Endothelial cell of umbilical vein (primary cell): Measurements from ENCODE around the gene GUCD1.

ENCODE experiments used
- GATA2 ChIP-seq: IDR thresholded peaks from 2 replicates; pipeline ENCODE4 v1.7.0; 2011; ENCODE audit warnings: low read depth, mild to moderate bottlenecking, moderate library complexity, mixed read lengths, low read length; ENCODE audit not compliant: insufficient read length, insufficient read depth
- JUN ChIP-seq: IDR thresholded peaks from 2 replicates; pipeline ENCODE4 v1.6.1; 2011; ENCODE audit warnings: borderline replicate concordance, low read depth; ENCODE audit not compliant: insufficient read length, insufficient read depth
- POLR2A ChIP-seq: IDR thresholded peaks from 2 replicates; pipeline ENCODE4 v1.6.1; 2012; ENCODE audit warnings: low read depth, mild to moderate bottlenecking, control low read depth, low read length
- POLR2AphosphoS5 ChIP-seq: IDR thresholded peaks from 2 replicates; pipeline ENCODE4 v1.6.1; 2012; ENCODE audit warnings: low read depth, mild to moderate bottlenecking, control low read depth, low read length, moderate library complexity; ENCODE audit not compliant: insufficient read depth
- TF ChIP-seq, protein P1 (sequence below): IDR thresholded peaks from 2 replicates; pipeline ENCODE4 v1.6.1; 2011; ENCODE audit not compliant: insufficient read depth, insufficient read length
- TF ChIP-seq, protein P2 (sequence below), 2 donors: IDR thresholded peaks; 1 replicate in 1 of 2; 2 replicates in 1 of 2; pipeline ENCODE4 v1.5.1; 2011; ENCODE audit warnings: low read length in 2 of 2, mild to moderate bottlenecking in 2 of 2, moderate library complexity in 2 of 2, control low read depth in 1 of 2, inconsistent platforms in 1 of 2, low read depth in 1 of 2; ENCODE audit not compliant: insufficient read depth in 1 of 2; ENCODE audit errors: extremely low read depth in 1 of 2

DNA sequence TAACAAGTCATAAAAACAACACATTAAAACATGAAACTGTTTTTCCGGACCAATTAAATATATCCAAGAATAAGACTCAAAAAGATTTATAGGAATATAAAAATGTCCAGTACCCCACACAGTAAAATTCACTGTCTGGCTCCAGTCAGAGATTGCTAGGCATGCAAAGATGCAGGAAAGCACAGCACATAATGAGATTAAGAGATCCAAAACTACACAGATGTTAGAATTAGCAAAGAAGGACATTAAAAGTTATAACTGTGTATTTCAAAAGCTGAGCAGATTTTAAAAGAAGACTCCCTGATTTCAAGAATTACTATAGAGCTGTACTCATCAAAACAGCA lies 24.3 kb upstream of the GUCD1 start:
- TF ChIP-seq, protein P1, sequence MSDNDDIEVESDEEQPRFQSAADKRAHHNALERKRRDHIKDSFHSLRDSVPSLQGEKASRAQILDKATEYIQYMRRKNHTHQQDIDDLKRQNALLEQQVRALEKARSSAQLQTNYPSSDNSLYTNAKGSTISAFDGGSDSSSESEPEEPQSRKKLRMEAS: no peak
- TF ChIP-seq, protein P2, sequence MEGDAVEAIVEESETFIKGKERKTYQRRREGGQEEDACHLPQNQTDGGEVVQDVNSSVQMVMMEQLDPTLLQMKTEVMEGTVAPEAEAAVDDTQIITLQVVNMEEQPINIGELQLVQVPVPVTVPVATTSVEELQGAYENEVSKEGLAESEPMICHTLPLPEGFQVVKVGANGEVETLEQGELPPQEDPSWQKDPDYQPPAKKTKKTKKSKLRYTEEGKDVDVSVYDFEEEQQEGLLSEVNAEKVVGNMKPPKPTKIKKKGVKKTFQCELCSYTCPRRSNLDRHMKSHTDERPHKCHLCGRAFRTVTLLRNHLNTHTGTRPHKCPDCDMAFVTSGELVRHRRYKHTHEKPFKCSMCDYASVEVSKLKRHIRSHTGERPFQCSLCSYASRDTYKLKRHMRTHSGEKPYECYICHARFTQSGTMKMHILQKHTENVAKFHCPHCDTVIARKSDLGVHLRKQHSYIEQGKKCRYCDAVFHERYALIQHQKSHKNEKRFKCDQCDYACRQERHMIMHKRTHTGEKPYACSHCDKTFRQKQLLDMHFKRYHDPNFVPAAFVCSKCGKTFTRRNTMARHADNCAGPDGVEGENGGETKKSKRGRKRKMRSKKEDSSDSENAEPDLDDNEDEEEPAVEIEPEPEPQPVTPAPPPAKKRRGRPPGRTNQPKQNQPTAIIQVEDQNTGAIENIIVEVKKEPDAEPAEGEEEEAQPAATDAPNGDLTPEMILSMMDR (IDR thresholded peaks at IDR 0.05; ENCODE audit: extremely low read depth in 1 of 2, insufficient read depth in 1 of 2, low read depth in 1 of 2, low read length in 2 of 2): no peak
- no peak for TF ChIP-seq POLR2AphosphoS5
- no peak for TF ChIP-seq POLR2A
- no peak for TF ChIP-seq GATA2
- TF ChIP-seq JUN: no peak
